ENCODE measurements around the gene RNF141. TPM values are rescaled to one million over a fixed set of nuclear protein-coding genes. Genes with fewer than 3 reads are reported as not detected.

The RNF141 gene
- total and polyA plus RNA-seq, 2 of the 13 experiments (the other 11 are each of a cell fraction or from before 2014, with no cell fraction given) = 9.3 to 22.4 TPM

- TF ChIP-seq NFIB (CRISPR knock-in tag; IDR thresholded peaks at IDR 0.05; ENCODE audit: borderline replicate concordance) = no peak
- no peak for TF ChIP-seq GFI1 (CRISPR knock-in tag; IDR thresholded peaks at IDR 0.05; ENCODE audit: borderline replicate concordance)
- no peak for TF ChIP-seq ZC3H13 (CRISPR knock-in tag; IDR thresholded peaks at IDR 0.05)
- TF ChIP-seq, protein P1, sequence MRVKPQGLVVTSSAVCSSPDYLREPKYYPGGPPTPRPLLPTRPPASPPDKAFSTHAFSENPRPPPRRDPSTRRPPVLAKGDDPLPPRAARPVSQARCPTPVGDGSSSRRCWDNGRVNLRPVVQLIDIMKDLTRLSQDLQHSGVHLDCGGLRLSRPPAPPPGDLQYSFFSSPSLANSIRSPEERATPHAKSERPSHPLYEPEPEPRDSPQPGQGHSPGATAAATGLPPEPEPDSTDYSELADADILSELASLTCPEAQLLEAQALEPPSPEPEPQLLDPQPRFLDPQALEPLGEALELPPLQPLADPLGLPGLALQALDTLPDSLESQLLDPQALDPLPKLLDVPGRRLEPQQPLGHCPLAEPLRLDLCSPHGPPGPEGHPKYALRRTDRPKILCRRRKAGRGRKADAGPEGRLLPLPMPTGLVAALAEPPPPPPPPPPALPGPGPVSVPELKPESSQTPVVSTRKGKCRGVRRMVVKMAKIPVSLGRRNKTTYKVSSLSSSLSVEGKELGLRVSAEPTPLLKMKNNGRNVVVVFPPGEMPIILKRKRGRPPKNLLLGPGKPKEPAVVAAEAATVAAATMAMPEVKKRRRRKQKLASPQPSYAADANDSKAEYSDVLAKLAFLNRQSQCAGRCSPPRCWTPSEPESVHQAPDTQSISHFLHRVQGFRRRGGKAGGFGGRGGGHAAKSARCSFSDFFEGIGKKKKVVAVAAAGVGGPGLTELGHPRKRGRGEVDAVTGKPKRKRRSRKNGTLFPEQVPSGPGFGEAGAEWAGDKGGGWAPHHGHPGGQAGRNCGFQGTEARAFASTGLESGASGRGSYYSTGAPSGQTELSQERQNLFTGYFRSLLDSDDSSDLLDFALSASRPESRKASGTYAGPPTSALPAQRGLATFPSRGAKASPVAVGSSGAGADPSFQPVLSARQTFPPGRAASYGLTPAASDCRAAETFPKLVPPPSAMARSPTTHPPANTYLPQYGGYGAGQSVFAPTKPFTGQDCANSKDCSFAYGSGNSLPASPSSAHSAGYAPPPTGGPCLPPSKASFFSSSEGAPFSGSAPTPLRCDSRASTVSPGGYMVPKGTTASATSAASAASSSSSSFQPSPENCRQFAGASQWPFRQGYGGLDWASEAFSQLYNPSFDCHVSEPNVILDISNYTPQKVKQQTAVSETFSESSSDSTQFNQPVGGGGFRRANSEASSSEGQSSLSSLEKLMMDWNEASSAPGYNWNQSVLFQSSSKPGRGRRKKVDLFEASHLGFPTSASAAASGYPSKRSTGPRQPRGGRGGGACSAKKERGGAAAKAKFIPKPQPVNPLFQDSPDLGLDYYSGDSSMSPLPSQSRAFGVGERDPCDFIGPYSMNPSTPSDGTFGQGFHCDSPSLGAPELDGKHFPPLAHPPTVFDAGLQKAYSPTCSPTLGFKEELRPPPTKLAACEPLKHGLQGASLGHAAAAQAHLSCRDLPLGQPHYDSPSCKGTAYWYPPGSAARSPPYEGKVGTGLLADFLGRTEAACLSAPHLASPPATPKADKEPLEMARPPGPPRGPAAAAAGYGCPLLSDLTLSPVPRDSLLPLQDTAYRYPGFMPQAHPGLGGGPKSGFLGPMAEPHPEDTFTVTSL (CRISPR knock-in tag; IDR thresholded peaks at IDR 0.05; ENCODE audit: borderline replicate concordance) = no peak
- TF ChIP-seq, protein P2, sequence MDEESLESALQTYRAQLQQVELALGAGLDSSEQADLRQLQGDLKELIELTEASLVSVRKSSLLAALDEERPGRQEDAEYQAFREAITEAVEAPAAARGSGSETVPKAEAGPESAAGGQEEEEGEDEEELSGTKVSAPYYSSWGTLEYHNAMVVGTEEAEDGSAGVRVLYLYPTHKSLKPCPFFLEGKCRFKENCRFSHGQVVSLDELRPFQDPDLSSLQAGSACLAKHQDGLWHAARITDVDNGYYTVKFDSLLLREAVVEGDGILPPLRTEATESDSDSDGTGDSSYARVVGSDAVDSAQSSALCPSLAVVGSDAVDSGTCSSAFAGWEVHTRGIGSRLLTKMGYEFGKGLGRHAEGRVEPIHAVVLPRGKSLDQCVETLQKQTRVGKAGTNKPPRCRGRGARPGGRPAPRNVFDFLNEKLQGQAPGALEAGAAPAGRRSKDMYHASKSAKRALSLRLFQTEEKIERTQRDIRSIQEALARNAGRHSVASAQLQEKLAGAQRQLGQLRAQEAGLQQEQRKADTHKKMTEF (CRISPR knock-in tag; IDR thresholded peaks at IDR 0.05) = no peak
- no peak for TF ChIP-seq THYN1 (CRISPR knock-in tag; IDR thresholded peaks at IDR 0.05; ENCODE audit: borderline replicate concordance, low read depth)
- no peak for TF ChIP-seq LBX2 (CRISPR knock-in tag; IDR thresholded peaks at IDR 0.05; ENCODE audit: borderline replicate concordance)
- TF ChIP-seq ZNF564 (CRISPR knock-in tag; IDR thresholded peaks at IDR 0.05) = no peak
- no peak for TF ChIP-seq ZBTB46 (CRISPR knock-in tag; IDR thresholded peaks at IDR 0.05; ENCODE audit: borderline replicate concordance)
- no peak for TF ChIP-seq CENPBD1 (CRISPR knock-in tag; IDR thresholded peaks at IDR 0.05; ENCODE audit: borderline replicate concordance, low read depth)
- TF ChIP-seq, protein P3, sequence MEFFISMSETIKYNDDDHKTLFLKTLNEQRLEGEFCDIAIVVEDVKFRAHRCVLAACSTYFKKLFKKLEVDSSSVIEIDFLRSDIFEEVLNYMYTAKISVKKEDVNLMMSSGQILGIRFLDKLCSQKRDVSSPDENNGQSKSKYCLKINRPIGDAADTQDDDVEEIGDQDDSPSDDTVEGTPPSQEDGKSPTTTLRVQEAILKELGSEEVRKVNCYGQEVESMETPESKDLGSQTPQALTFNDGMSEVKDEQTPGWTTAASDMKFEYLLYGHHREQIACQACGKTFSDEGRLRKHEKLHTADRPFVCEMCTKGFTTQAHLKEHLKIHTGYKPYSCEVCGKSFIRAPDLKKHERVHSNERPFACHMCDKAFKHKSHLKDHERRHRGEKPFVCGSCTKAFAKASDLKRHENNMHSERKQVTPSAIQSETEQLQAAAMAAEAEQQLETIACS (CRISPR knock-in tag; IDR thresholded peaks at IDR 0.05) = no peak
- TF ChIP-seq NFYB (CRISPR knock-in tag; IDR thresholded peaks at IDR 0.05) = no peak
- TF ChIP-seq MXI1 (IDR thresholded peaks at IDR 0.05; ENCODE audit: borderline replicate concordance, low read depth, low read length) = no peak
These were observed 6.7 kb downstream of the RNF141 start (continued) for GRCh38 chr11:10534316-10534715.
